ENCODE measurements around the gene PTGS1.

The PTGS1 gene

GRCh38 chr9:122364783-122365150 is 6.1 kb upstream of the PTGS1 start:
- peaks cover 0 to 6% (median 2%) of the 10 kb centered on the region in 4 experiments for H3K4me1 ChIP-seq (ENCODE audit: control extremely low read depth in 1 of 4, control insufficient read depth in 4 of 4, insufficient read depth in 4 of 4, low read length in 3 of 4)
- DNase-seq: no peak
- H3K27ac ChIP-seq (ENCODE audit: insufficient read depth in 1 of 2, low read depth in 1 of 2, low read length in 2 of 2, poor library complexity in 1 of 2, severe bottlenecking in 2 of 2): no peak overlapping the region
- H3K4me3 ChIP-seq (ENCODE audit: control insufficient read depth in 1 of 7, extremely low read depth in 1 of 7, insufficient read depth in 4 of 7, low read depth in 2 of 7, low read length in 6 of 7): no peak overlapping the region
- CTCF ChIA-PET: interaction anchor here (1.3 kb wide), 1 partner anchor 243 kb away, joined by 3 read pairs; no protein-coding TSS in a partner anchor
- no peaks in the 10 kb centered on the region for H3K36me3 ChIP-seq (ENCODE audit: control insufficient read depth in 4 of 4, insufficient read depth in 4 of 4, low read length in 3 of 4)
- H3K27me3 ChIP-seq (replicated peaks in 2 of 5; ENCODE audit: control insufficient read depth in 4 of 5, insufficient read depth in 5 of 5, low read length in 4 of 5): no peaks in the 10 kb centered on the region
- H3K9me3 ChIP-seq (ENCODE audit: control extremely low read depth in 1 of 5, control insufficient read depth in 4 of 5, insufficient read depth in 2 of 5, low read depth in 1 of 5, low read length in 4 of 5): peaks cover 0 to 3% (median 0%) of the 10 kb centered on the region in 5 experiments
- WGBS (ENCODE audit: insufficient coverage): 95% methylated on average over 10 of the region's 10 CpGs
- POLR2A ChIA-PET: no interaction called here

GRCh38 chr9:122366074-122366660 is 4.7 kb upstream of the PTGS1 start:
- peaks cover 2 to 16% (median 14%) of the 10 kb centered on the region in 4 experiments for H3K4me1 ChIP-seq (ENCODE audit: control extremely low read depth in 1 of 4, control insufficient read depth in 4 of 4, insufficient read depth in 4 of 4, low read length in 3 of 4)
- ChIA-PET CTCF (interaction anchor here (0.8 to 1.4 kb wide), 7 partner anchors 11 to 268 kb away, joined by 3 to 4 read pairs (median 3); no protein-coding TSS in a partner anchor), POLR2A (no interaction called here)
- H3K9me3 ChIP-seq (ENCODE audit: control extremely low read depth in 1 of 5, control insufficient read depth in 4 of 5, insufficient read depth in 2 of 5, low read depth in 1 of 5, low read length in 4 of 5): peaks cover 0 to 3% (median 0%) of the 10 kb centered on the region in 5 experiments
- no peak overlapping the region for H3K4me3 ChIP-seq (ENCODE audit: control insufficient read depth in 1 of 7, extremely low read depth in 1 of 7, insufficient read depth in 4 of 7, low read depth in 2 of 7, low read length in 6 of 7)
- H3K27ac ChIP-seq (ENCODE audit: insufficient read depth in 1 of 2, low read depth in 1 of 2, low read length in 2 of 2, poor library complexity in 1 of 2, severe bottlenecking in 2 of 2): no peak overlapping the region
- WGBS (ENCODE audit: insufficient coverage): 87% methylated on average over 3 of the region's 6 CpGs
- no peak for DNase-seq
- H3K36me3 ChIP-seq (ENCODE audit: control insufficient read depth in 4 of 4, insufficient read depth in 4 of 4, low read length in 3 of 4): no peaks in the 10 kb centered on the region
- no peaks in the 10 kb centered on the region for H3K27me3 ChIP-seq (replicated peaks in 2 of 5; ENCODE audit: control insufficient read depth in 4 of 5, insufficient read depth in 5 of 5, low read length in 4 of 5)

GRCh38 chr9:122367065-122367464 is 3.8 kb upstream of the PTGS1 start:
- Histone ChIP-seq H3K4me1 (ENCODE audit: control extremely low read depth in 1 of 4, control insufficient read depth in 4 of 4, insufficient read depth in 4 of 4, low read length in 3 of 4) (peaks cover 2 to 25% (median 23%) of the 10 kb centered on the region in 4 experiments), H3K4me3 (ENCODE audit: control insufficient read depth in 1 of 7, extremely low read depth in 1 of 7, insufficient read depth in 4 of 7, low read depth in 2 of 7, low read length in 6 of 7) (no peak overlapping the region), H3K36me3 (ENCODE audit: control insufficient read depth in 4 of 4, insufficient read depth in 4 of 4, low read length in 3 of 4) (no peaks in the 10 kb centered on the region), H3K27me3 (replicated peaks in 2 of 5; ENCODE audit: control insufficient read depth in 4 of 5, insufficient read depth in 5 of 5, low read length in 4 of 5) (no peaks in the 10 kb centered on the region), H3K27ac (ENCODE audit: insufficient read depth in 1 of 2, low read depth in 1 of 2, low read length in 2 of 2, poor library complexity in 1 of 2, severe bottlenecking in 2 of 2) (no peak overlapping the region), H3K9me3 (ENCODE audit: control extremely low read depth in 1 of 5, control insufficient read depth in 4 of 5, insufficient read depth in 2 of 5, low read depth in 1 of 5, low read length in 4 of 5) (peaks cover 0 to 3% (median 0%) of the 10 kb centered on the region in 5 experiments)
- WGBS (ENCODE audit: insufficient coverage): 97% methylated on average over 6 of the region's 7 CpGs
- ChIA-PET POLR2A (no interaction called here), CTCF (interaction anchor here (1.0 to 1.5 kb wide), 2 partner anchors 17 to 208 kb away, joined by 3 to 4 read pairs; partner anchors contain the start of gene NDUFA8)
- DNase-seq: no peak

GRCh38 chr9:122367774-122368460 is 2.9 kb upstream of the PTGS1 start:
- CTCF ChIA-PET: interaction anchor here (1.0 to 1.5 kb wide), 6 partner anchors 12 to 245 kb away, joined by 3 to 4 read pairs (median 3); partner anchors contain the start of gene NDUFA8
- no peak for DNase-seq

GRCh38 chr9:122368642-122369041 is 2.2 kb upstream of the PTGS1 start:
- Histone ChIP-seq H3K27me3 (replicated peaks in 2 of 5; ENCODE audit: control insufficient read depth in 4 of 5, insufficient read depth in 5 of 5, low read length in 4 of 5) (no peaks in the 10 kb centered on the region), H3K4me1 (ENCODE audit: control extremely low read depth in 1 of 4, control insufficient read depth in 4 of 4, insufficient read depth in 4 of 4, low read length in 3 of 4) (peaks cover 2 to 39% (median 34%) of the 10 kb centered on the region in 4 experiments), H3K9me3 (ENCODE audit: control extremely low read depth in 1 of 5, control insufficient read depth in 4 of 5, insufficient read depth in 2 of 5, low read depth in 1 of 5, low read length in 4 of 5) (peaks cover 0 to 3% (median 0%) of the 10 kb centered on the region in 5 experiments), H3K4me3 (ENCODE audit: control insufficient read depth in 1 of 7, extremely low read depth in 1 of 7, insufficient read depth in 4 of 7, low read depth in 2 of 7, low read length in 6 of 7) (no peak overlapping the region), H3K36me3 (ENCODE audit: control insufficient read depth in 4 of 4, insufficient read depth in 4 of 4, low read length in 3 of 4) (no peaks in the 10 kb centered on the region), H3K27ac (ENCODE audit: insufficient read depth in 1 of 2, low read depth in 1 of 2, low read length in 2 of 2, poor library complexity in 1 of 2, severe bottlenecking in 2 of 2) (no peak overlapping the region)
- ChIA-PET CTCF (interaction anchor here (1.0 to 1.5 kb wide), 5 partner anchors 12 to 245 kb away, joined by 3 read pairs; partner anchors contain the start of gene NDUFA8), POLR2A (interaction anchor here (0.6 kb wide), 1 partner anchor 530 kb away, joined by 3 read pairs; no protein-coding TSS in a partner anchor)
- 100% methylated on average over 1 of the region's 1 CpG for WGBS (ENCODE audit: insufficient coverage)
- no peak for DNase-seq

More at GRCh38 chr9:122367774-122368460, 2.9 kb upstream of the PTGS1 start:
- peaks cover 0 to 3% (median 0%) of the 10 kb centered on the region in 5 experiments for H3K9me3 ChIP-seq (ENCODE audit: control extremely low read depth in 1 of 5, control insufficient read depth in 4 of 5, insufficient read depth in 2 of 5, low read depth in 1 of 5, low read length in 4 of 5)
- 100% methylated on average over 3 of the region's 6 CpGs for WGBS (ENCODE audit: insufficient coverage)
- POLR2A ChIA-PET: interaction anchor here (0.6 kb wide), 1 partner anchor 531 kb away, joined by 3 read pairs; no protein-coding TSS in a partner anchor
- no peaks in the 10 kb centered on the region for H3K27me3 ChIP-seq (replicated peaks in 2 of 5; ENCODE audit: control insufficient read depth in 4 of 5, insufficient read depth in 5 of 5, low read length in 4 of 5)
- no peaks in the 10 kb centered on the region for H3K36me3 ChIP-seq (ENCODE audit: control insufficient read depth in 4 of 4, insufficient read depth in 4 of 4, low read length in 3 of 4)
- H3K4me1 ChIP-seq (ENCODE audit: control extremely low read depth in 1 of 4, control insufficient read depth in 4 of 4, insufficient read depth in 4 of 4, low read length in 3 of 4): peaks cover 2 to 33% (median 31%) of the 10 kb centered on the region in 4 experiments
- H3K27ac ChIP-seq (ENCODE audit: insufficient read depth in 1 of 2, low read depth in 1 of 2, low read length in 2 of 2, poor library complexity in 1 of 2, severe bottlenecking in 2 of 2): no peak overlapping the region
- H3K4me3 ChIP-seq (ENCODE audit: control insufficient read depth in 1 of 7, extremely low read depth in 1 of 7, insufficient read depth in 4 of 7, low read depth in 2 of 7, low read length in 6 of 7): no peak overlapping the region

GRCh38 chr9:122370303-122370702 is 521 bp upstream of the PTGS1 start:
- ChIA-PET CTCF (interaction anchor here (0.7 to 1.7 kb wide), 3 partner anchors 13 to 269 kb away, joined by 4 to 5 read pairs (median 4); no protein-coding TSS in a partner anchor), POLR2A (no interaction called here)
- peaks cover 0 to 3% (median 0%) of the 10 kb centered on the region in 5 experiments for H3K9me3 ChIP-seq (ENCODE audit: control extremely low read depth in 1 of 5, control insufficient read depth in 4 of 5, insufficient read depth in 2 of 5, low read depth in 1 of 5, low read length in 4 of 5)
- 0% methylated on average over 1 of the region's 5 CpGs for WGBS (ENCODE audit: insufficient coverage)
- no peaks in the 10 kb centered on the region for H3K36me3 ChIP-seq (ENCODE audit: control insufficient read depth in 4 of 4, insufficient read depth in 4 of 4, low read length in 3 of 4)
- H3K4me3 ChIP-seq (ENCODE audit: control insufficient read depth in 1 of 7, extremely low read depth in 1 of 7, insufficient read depth in 4 of 7, low read depth in 2 of 7, low read length in 6 of 7): peak overlapping the region; percentile 10 to 79 (median 68)
- peaks cover 2 to 52% (median 41%) of the 10 kb centered on the region in 4 experiments for H3K4me1 ChIP-seq (ENCODE audit: control extremely low read depth in 1 of 4, control insufficient read depth in 4 of 4, insufficient read depth in 4 of 4, low read length in 3 of 4)
- peak; percentile 21 to 53 (median 46) for DNase-seq
- peak overlapping the region in 1 of 2 experiments; percentile 43 for H3K27ac ChIP-seq (ENCODE audit: insufficient read depth in 1 of 2, low read depth in 1 of 2, low read length in 2 of 2, poor library complexity in 1 of 2, severe bottlenecking in 2 of 2)
- H3K27me3 ChIP-seq (replicated peaks in 2 of 5; ENCODE audit: control insufficient read depth in 4 of 5, insufficient read depth in 5 of 5, low read length in 4 of 5): no peaks in the 10 kb centered on the region
